Peyer's patch (tissue), 4 donors: Measurements from ENCODE around the gene PSTPIP2.

Experiments
- CTCF ChIP-seq, 6 experiments: fragments of 450-650 bp in 4 of 6; fragments of 200-600 bp in 2 of 6; sonication (generic) in 1 of 6; IDR thresholded peaks; one replicate each; pipeline ENCODE4 v1.5.1; 2017 to 2019; ENCODE audit warnings: antibody characterized with exemption in 6 of 6, mild to moderate bottlenecking in 3 of 6, moderate library complexity in 1 of 6
- POLR2A ChIP-seq, 2 donors: fragments of 450-650 bp; IDR thresholded peaks; one replicate each; pipeline ENCODE4 v1.5.1; 2017; ENCODE audit warnings: antibody characterized with exemption in 2 of 2, mild to moderate bottlenecking in 2 of 2, moderate library complexity in 2 of 2

DNA sequence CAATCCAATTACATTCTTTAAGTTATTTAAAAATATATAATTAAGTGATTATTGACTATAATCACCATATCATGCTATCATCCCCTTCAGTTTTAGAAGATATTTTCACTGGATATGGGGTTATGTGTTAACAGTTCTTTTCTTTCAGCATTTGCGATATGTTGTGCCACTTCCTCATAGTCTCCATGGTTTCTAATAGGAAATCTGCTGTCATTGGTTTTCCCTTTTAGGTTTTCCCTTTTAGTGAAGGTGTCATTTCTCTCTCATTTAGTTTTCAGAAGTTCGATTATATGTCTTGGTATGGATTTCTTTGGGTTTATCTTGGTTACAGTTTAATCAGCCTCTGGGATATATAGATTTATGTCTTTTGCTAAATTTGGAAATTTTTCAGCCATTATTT lies 70.2 kb downstream of the PSTPIP2 start:
- TF ChIP-seq CTCF (IDR thresholded peaks at IDR 0.05), result no peak
- no peak for TF ChIP-seq POLR2A (IDR thresholded peaks at IDR 0.05)
